Breast epithelium (tissue), 3 donors: Measurements from ENCODE around the gene DEPP1.

Experiments used
- POLR2A ChIP-seq: fragments of 450-650 bp; IDR thresholded peaks from one replicate; pipeline ENCODE4 v1.6.1; 2016; ENCODE audit warnings: antibody characterized with exemption, mild to moderate bottlenecking, moderate library complexity
- POLR2AphosphoS5 ChIP-seq, 3 donors: sonication (generic); formaldehyde crosslinking; IDR thresholded peaks; one replicate each; pipeline ENCODE4 v1.6.1; 2017; ENCODE audit warnings: antibody characterized with exemption in 3 of 3
- TF ChIP-seq, protein P1 (sequence below), 3 donors: fragments of 450-650 bp; IDR thresholded peaks; one replicate each; pipeline ENCODE4 v1.5.1; 2016 to 2017; ENCODE audit warnings: antibody characterized with exemption in 3 of 3, mild to moderate bottlenecking in 3 of 3, moderate library complexity in 3 of 3

- TF ChIP-seq POLR2A: no peak
- TF ChIP-seq, protein P1, sequence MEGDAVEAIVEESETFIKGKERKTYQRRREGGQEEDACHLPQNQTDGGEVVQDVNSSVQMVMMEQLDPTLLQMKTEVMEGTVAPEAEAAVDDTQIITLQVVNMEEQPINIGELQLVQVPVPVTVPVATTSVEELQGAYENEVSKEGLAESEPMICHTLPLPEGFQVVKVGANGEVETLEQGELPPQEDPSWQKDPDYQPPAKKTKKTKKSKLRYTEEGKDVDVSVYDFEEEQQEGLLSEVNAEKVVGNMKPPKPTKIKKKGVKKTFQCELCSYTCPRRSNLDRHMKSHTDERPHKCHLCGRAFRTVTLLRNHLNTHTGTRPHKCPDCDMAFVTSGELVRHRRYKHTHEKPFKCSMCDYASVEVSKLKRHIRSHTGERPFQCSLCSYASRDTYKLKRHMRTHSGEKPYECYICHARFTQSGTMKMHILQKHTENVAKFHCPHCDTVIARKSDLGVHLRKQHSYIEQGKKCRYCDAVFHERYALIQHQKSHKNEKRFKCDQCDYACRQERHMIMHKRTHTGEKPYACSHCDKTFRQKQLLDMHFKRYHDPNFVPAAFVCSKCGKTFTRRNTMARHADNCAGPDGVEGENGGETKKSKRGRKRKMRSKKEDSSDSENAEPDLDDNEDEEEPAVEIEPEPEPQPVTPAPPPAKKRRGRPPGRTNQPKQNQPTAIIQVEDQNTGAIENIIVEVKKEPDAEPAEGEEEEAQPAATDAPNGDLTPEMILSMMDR (IDR thresholded peaks at IDR 0.05): no peak
- TF ChIP-seq POLR2AphosphoS5 (IDR thresholded peaks at IDR 0.05): no peak
Measured at GRCh38 chr10:44988957-44989585, 10.5 kb upstream of the DEPP1 start.
